Endothelial cell of umbilical vein (primary cell): ENCODE results near the gene SYNGAP1. TPM values are rescaled to one million over a fixed set of nuclear protein-coding genes. Genes with fewer than 3 reads are reported as not detected.

Source experiments
- BruUV-seq: library from RNA; stranded (reverse); fragments of 400-500 nt; replicated peaks from 2 replicates; lab custom pipeline; 2021; lab: Mats Ljungman, UMichigan
- CTCF ChIA-PET: fragments of 300-600, 350-600 bp; sonication (Branson Sonifier 250); formaldehyde crosslinking; loops from one replicate; lab custom pipeline; 2021; ENCODE audit warnings: antibody characterized with exemption, inconsistent platforms; lab: Charles Lee
- POLR2A ChIA-PET: fragments of 300-600, 350-600 bp; sonication (Branson Sonifier 250); formaldehyde crosslinking; loops from one replicate; lab custom pipeline; 2021; ENCODE audit warnings: antibody characterized with exemption, inconsistent platforms; lab: Charles Lee
- DNase-seq: peaks from one replicate; pipeline ENCODE4 v3.0.0-alpha.2; 2011; ENCODE audit warnings: low read depth, low spot score
- FAIRE-seq: peaks from 2 replicates; lab custom pipeline; 2011; peaks lifted over from hg19 to GRCh38; lab: Jason Lieb, UNC
- H2AFZ ChIP-seq: 2 replicates; pipeline ENCODE4 v1.6.0; 2012; ENCODE audit warnings: low read depth, low read length, control low read depth, inconsistent platforms
- H3K27ac ChIP-seq: 2 replicates; pipeline ENCODE4 v1.5.1; 2011; ENCODE audit warnings: low read depth, mild to moderate bottlenecking, control low read depth, low read length, moderate library complexity; ENCODE audit not compliant: insufficient read depth
- H3K27me3 ChIP-seq, 2 experiments: 2 replicates each; pipeline versions ENCODE4 v1.6.0 to v1.6.1; 2011; ENCODE audit warnings: low read length in 2 of 2, mixed read lengths in 1 of 2; ENCODE audit not compliant: control insufficient read depth in 2 of 2, insufficient read depth in 2 of 2
- H3K36me3 ChIP-seq, 2 experiments: 2 replicates in 1 of 2; 3 replicates in 1 of 2; pipeline ENCODE4 v1.5.1; 2011; ENCODE audit warnings: low read length in 2 of 2, mild to moderate bottlenecking in 1 of 2, moderate library complexity in 1 of 2; ENCODE audit not compliant: control insufficient read depth in 2 of 2, insufficient read depth in 2 of 2; ENCODE audit errors: extremely low read depth in 1 of 2
- H3K4me1 ChIP-seq: 3 replicates; pipeline ENCODE4 v1.5.1; 2011; ENCODE audit warnings: mild to moderate bottlenecking, low read length; ENCODE audit not compliant: control insufficient read depth, insufficient read depth; ENCODE audit errors: extremely low read depth
- H3K4me2 ChIP-seq: 2 replicates; pipeline ENCODE4 v1.6.1; 2011; ENCODE audit warnings: low read length, control low read depth, mixed read lengths; ENCODE audit not compliant: insufficient read depth
- H3K4me3 ChIP-seq, 3 experiments: fragments of 200-600 bp in 1 of 3; sonication (generic), shearing (Covaris generic) in 1 of 3; replicated peaks in 1 of 3; 2 replicates each; pipeline ENCODE4 v1.5.1; 2011 to 2016; ENCODE audit warnings: control low read depth in 3 of 3, low read length in 3 of 3, mild to moderate bottlenecking in 2 of 3, inconsistent platforms in 1 of 3, low read depth in 1 of 3, moderate library complexity in 1 of 3; ENCODE audit not compliant: insufficient read depth in 1 of 3
- H3K79me2 ChIP-seq: 2 replicates; pipeline ENCODE4 v1.6.0; 2012; ENCODE audit warnings: low read length, inconsistent platforms; ENCODE audit not compliant: control insufficient read depth, insufficient read depth
- H3K9ac ChIP-seq: replicated peaks from 2 replicates; pipeline ENCODE3; 2011; ENCODE audit warnings: low read length, control low read depth; ENCODE audit not compliant: insufficient read depth; ENCODE audit errors: extremely low read depth
- H3K9me1 ChIP-seq: replicated peaks from 3 replicates; pipeline ENCODE4 v1.6.0; 2011; ENCODE audit warnings: mild to moderate bottlenecking, low read length; ENCODE audit not compliant: control insufficient read depth, insufficient read depth; ENCODE audit errors: extremely low read depth
- H3K9me3 ChIP-seq: replicated peaks from 2 replicates; pipeline ENCODE4 v1.5.1; 2012; ENCODE audit warnings: low read length, inconsistent platforms; ENCODE audit not compliant: control insufficient read depth, insufficient read depth
- H4K20me1 ChIP-seq: replicated peaks from 2 replicates; pipeline ENCODE3; 2011; ENCODE audit warnings: mild to moderate bottlenecking, low read length; ENCODE audit not compliant: control insufficient read depth, insufficient read depth; ENCODE audit errors: extremely low read depth
- EZH2 ChIP-seq: IDR thresholded peaks from 2 replicates; pipeline ENCODE4 v1.6.1; 2012; ENCODE audit warnings: borderline replicate concordance, low read depth, mild to moderate bottlenecking, moderate library complexity, low read length, inconsistent platforms; ENCODE audit not compliant: severe bottlenecking
- FOS ChIP-seq: IDR thresholded peaks from 2 replicates; pipeline ENCODE4 v1.6.1; 2011; ENCODE audit warnings: mild to moderate bottlenecking, low read length, moderate library complexity, borderline replicate concordance; ENCODE audit not compliant: insufficient read depth
- GATA2 ChIP-seq: IDR thresholded peaks from 2 replicates; pipeline ENCODE4 v1.7.0; 2011; ENCODE audit warnings: low read depth, mild to moderate bottlenecking, moderate library complexity, mixed read lengths, low read length; ENCODE audit not compliant: insufficient read length, insufficient read depth
- JUN ChIP-seq: IDR thresholded peaks from 2 replicates; pipeline ENCODE4 v1.6.1; 2011; ENCODE audit warnings: borderline replicate concordance, low read depth; ENCODE audit not compliant: insufficient read length, insufficient read depth
- MYC ChIP-seq: IDR thresholded peaks from one replicate; pipeline ENCODE4 v1.6.1; 2011; ENCODE audit warnings: mild to moderate bottlenecking, low read depth, low read length
- POLR2A ChIP-seq: IDR thresholded peaks from 2 replicates; pipeline ENCODE4 v1.6.1; 2012; ENCODE audit warnings: low read depth, mild to moderate bottlenecking, control low read depth, low read length
- POLR2AphosphoS5 ChIP-seq: IDR thresholded peaks from 2 replicates; pipeline ENCODE4 v1.6.1; 2012; ENCODE audit warnings: low read depth, mild to moderate bottlenecking, control low read depth, low read length, moderate library complexity; ENCODE audit not compliant: insufficient read depth
- dilution Hi-C: fragments of 300-500 bp; cut with MboI; formaldehyde crosslinking; loops from one replicate; pipeline ENCODE4 v1.15.0; 2019; ENCODE audit warnings: low sequenced_read_pairs; ENCODE audit not compliant: extremely low pct_ligation_motif_present
- intact Hi-C: fragments of 100-400 bp; cut with micrococcal nuclease; formaldehyde crosslinking; loops from one replicate; pipeline ENCODE4 v1.10.0; 2022
- polyA plus RNA-seq, 4 experiments: library from polyadenylated mRNA; depleted of rRNA in 3 of 4; stranded (reverse) in 3 of 4; unstranded in 1 of 4; fragments of >200 nt; gene quantifications; 2 replicates each; pipeline versions ENCODE4 v1.2.1 to v1.2.3, GENCODE V29; 2011 to 2012; ENCODE audit warnings: missing spikeins in 1 of 4
- total RNA-seq: library from RNA; stranded (reverse); gene quantifications from 2 replicates; pipeline ENCODE4 v1.2.3, GENCODE V29; 2021
- TF ChIP-seq, protein P1 (sequence below): IDR thresholded peaks from 2 replicates; pipeline ENCODE4 v1.6.1; 2011; ENCODE audit not compliant: insufficient read depth, insufficient read length
- TF ChIP-seq, protein P2 (sequence below), 2 donors: IDR thresholded peaks; 1 replicate in 1 of 2; 2 replicates in 1 of 2; pipeline ENCODE4 v1.5.1; 2011; ENCODE audit warnings: low read length in 2 of 2, mild to moderate bottlenecking in 2 of 2, moderate library complexity in 2 of 2, control low read depth in 1 of 2, inconsistent platforms in 1 of 2, low read depth in 1 of 2; ENCODE audit not compliant: insufficient read depth in 1 of 2; ENCODE audit errors: extremely low read depth in 1 of 2

Gene SYNGAP1
- total and polyA plus RNA-seq, 2 donors (not counting 3 experiments of a cell fraction or from before 2014, with no cell fraction given) = 7.3 to 15.1 TPM

DNA sequence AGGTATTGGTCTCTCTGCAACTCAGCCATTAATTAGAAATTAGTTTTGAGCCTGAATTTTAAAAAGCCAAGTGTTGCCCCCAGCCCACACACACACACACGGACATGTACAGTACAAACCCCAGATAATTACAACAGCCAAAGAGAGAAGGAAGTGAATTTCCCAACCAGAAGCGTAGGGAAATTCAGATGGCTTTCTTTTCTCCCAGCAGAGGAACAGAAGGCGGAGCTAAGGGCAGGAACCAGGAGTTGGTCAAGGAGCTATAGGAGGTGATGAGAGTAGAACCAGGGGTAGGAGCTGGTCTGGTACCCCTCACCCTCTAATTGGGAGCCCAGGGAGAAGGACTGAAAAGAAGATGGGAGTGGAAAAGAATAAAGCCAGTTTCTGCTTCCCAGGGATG, 30.6 kb downstream of the SYNGAP1 start:
- no TSS peak for BruUV-seq
- Histone ChIP-seq H3K27me3 (no peaks in the 10 kb centered on the region), H2AFZ (no peak overlapping the region), H3K9me1 (no peaks in the 10 kb centered on the region), H3K4me2 (no peak overlapping the region), H3K36me3 (peaks cover 0 to 6% of the 10 kb centered on the region in 2 experiments), H3K27ac (no peak overlapping the region), H3K79me2 (no peaks in the 10 kb centered on the region), H4K20me1 (no peaks in the 10 kb centered on the region), H3K9me3 (no peaks in the 10 kb centered on the region), H3K9ac (no peak overlapping the region), H3K4me1 (peaks cover 3% of the 10 kb centered on the region), H3K4me3 (no peak overlapping the region)
- intact Hi-C loops = loop anchor here (5.0 kb wide), 1 partner anchor 127 kb away; no protein-coding TSS in a partner anchor
- dilution Hi-C loops = no loop called here
- FAIRE-seq (no peak), DNase-seq (no peak)
- POLR2A ChIA-PET = no interaction called here
- TF ChIP-seq POLR2A = no peak
- TF ChIP-seq MYC = no peak
- TF ChIP-seq, protein P1, sequence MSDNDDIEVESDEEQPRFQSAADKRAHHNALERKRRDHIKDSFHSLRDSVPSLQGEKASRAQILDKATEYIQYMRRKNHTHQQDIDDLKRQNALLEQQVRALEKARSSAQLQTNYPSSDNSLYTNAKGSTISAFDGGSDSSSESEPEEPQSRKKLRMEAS = no peak
- TF ChIP-seq POLR2AphosphoS5 = no peak
- TF ChIP-seq FOS = no peak
- no peak for TF ChIP-seq GATA2
- TF ChIP-seq JUN = no peak
- TF ChIP-seq, protein P2, sequence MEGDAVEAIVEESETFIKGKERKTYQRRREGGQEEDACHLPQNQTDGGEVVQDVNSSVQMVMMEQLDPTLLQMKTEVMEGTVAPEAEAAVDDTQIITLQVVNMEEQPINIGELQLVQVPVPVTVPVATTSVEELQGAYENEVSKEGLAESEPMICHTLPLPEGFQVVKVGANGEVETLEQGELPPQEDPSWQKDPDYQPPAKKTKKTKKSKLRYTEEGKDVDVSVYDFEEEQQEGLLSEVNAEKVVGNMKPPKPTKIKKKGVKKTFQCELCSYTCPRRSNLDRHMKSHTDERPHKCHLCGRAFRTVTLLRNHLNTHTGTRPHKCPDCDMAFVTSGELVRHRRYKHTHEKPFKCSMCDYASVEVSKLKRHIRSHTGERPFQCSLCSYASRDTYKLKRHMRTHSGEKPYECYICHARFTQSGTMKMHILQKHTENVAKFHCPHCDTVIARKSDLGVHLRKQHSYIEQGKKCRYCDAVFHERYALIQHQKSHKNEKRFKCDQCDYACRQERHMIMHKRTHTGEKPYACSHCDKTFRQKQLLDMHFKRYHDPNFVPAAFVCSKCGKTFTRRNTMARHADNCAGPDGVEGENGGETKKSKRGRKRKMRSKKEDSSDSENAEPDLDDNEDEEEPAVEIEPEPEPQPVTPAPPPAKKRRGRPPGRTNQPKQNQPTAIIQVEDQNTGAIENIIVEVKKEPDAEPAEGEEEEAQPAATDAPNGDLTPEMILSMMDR (IDR thresholded peaks at IDR 0.05; ENCODE audit: extremely low read depth in 1 of 2, insufficient read depth in 1 of 2, low read depth in 1 of 2, low read length in 2 of 2) = no peak
- TF ChIP-seq EZH2 = no peak
- CTCF ChIA-PET = interaction anchor here (0.7 to 1.6 kb wide), 4 partner anchors 9 to 19 kb away, joined by 3 to 5 read pairs (median 4); no protein-coding TSS in a partner anchor
